ENCODE data around the gene ELMO3. TPM values are rescaled to one million over a fixed set of nuclear protein-coding genes. Genes with fewer than 3 reads are reported as not detected.
A peak's percentile ranks its signal among the peaks of the same experiment; 100 is the strongest.

ELMO3 gene
- total and polyA plus RNA-seq, 2 of the 13 experiments (the other 11 are each of a cell fraction or from before 2014, with no cell fraction given) = 2.6 to 4.0 TPM

GRCh38 chr16:67170168-67170948, 28.6 kb upstream of the ELMO3 start, which contains the start of gene NOL3 (continued):
- peak; percentile 81; the same call in 1 of the 2 replicates for TF ChIP-seq ZNF281 (CRISPR knock-in tag; IDR thresholded peaks at IDR 0.05; ENCODE audit: borderline replicate concordance)
- no peak; the same call in 1 of the 2 replicates for TF ChIP-seq ZNF556 (CRISPR knock-in tag; IDR thresholded peaks at IDR 0.05; ENCODE audit: borderline replicate concordance)
- peak; percentile 58; the same call in 1 of the 2 replicates for TF ChIP-seq FUBP1 (CRISPR knock-in tag; IDR thresholded peaks at IDR 0.05; ENCODE audit: borderline replicate concordance)
- no peak for TF ChIP-seq NR3C1 (CRISPR knock-in tag; IDR thresholded peaks at IDR 0.05)
- no peak for TF ChIP-seq ZNF264 (CRISPR knock-in tag; IDR thresholded peaks at IDR 0.05)
- no peak for TF ChIP-seq ZNF276 (CRISPR knock-in tag; IDR thresholded peaks at IDR 0.05; ENCODE audit: low read depth)
- no peak for TF ChIP-seq TOPORS (CRISPR knock-in tag; IDR thresholded peaks at IDR 0.05)
- TF ChIP-seq MTA1 (CRISPR knock-in tag; IDR thresholded peaks at IDR 0.05; ENCODE audit: borderline replicate concordance) = no peak
- no peak for TF ChIP-seq JDP2 (CRISPR knock-in tag; IDR thresholded peaks at IDR 0.05; ENCODE audit: borderline replicate concordance)
- no peak for TF ChIP-seq RAD51 (IDR thresholded peaks at IDR 0.05; ENCODE audit: borderline replicate concordance)
- TF ChIP-seq ZFP37 (CRISPR knock-in tag; IDR thresholded peaks at IDR 0.05; ENCODE audit: borderline replicate concordance) = no peak; the same call in 1 of the 2 replicates
- TF ChIP-seq ZNF709 (CRISPR knock-in tag; IDR thresholded peaks at IDR 0.05) = no peak
- TF ChIP-seq TGIF2 (CRISPR knock-in tag; IDR thresholded peaks at IDR 0.05) = no peak
- no peak for TF ChIP-seq PLSCR1 (CRISPR knock-in tag; IDR thresholded peaks at IDR 0.05; ENCODE audit: borderline replicate concordance)
- TF ChIP-seq SRY (CRISPR knock-in tag; IDR thresholded peaks at IDR 0.05) = no peak; the same call in 1 of the 2 replicates
- no peak for TF ChIP-seq ZBTB8A (CRISPR knock-in tag; IDR thresholded peaks at IDR 0.05; ENCODE audit: borderline replicate concordance, low read depth)
- no peak for TF ChIP-seq IRF2 (CRISPR knock-in tag; IDR thresholded peaks at IDR 0.05)
- no peak for TF ChIP-seq ZNF569 (CRISPR knock-in tag; IDR thresholded peaks at IDR 0.05; ENCODE audit: borderline replicate concordance)
- no peak for TF ChIP-seq MED13 (CRISPR knock-in tag; IDR thresholded peaks at IDR 0.05)
- no peak for TF ChIP-seq GPN1 (CRISPR knock-in tag; IDR thresholded peaks at IDR 0.05; ENCODE audit: borderline replicate concordance)
- TF ChIP-seq ZNF792 (CRISPR knock-in tag; IDR thresholded peaks at IDR 0.05) = no peak; the same call in none of the 2 replicates

Data from HepG2 (cell line).